ENCODE results near the gene PASK. TPM values are rescaled to one million over a fixed set of nuclear protein-coding genes. Genes with fewer than 3 reads are reported as not detected.

Gene PASK
- total RNA-seq, 1 donor from 2014 or later: 2.9 TPM

GRCh38 chr2:241061275-241061674, 88.0 kb downstream of the PASK start:
- H3K27me3 ChIP-seq (ENCODE audit: control insufficient read depth, insufficient read depth, low read length): no peaks in the 10 kb centered on the region
- TF ChIP-seq CTCF (IDR thresholded peaks at IDR 0.05; ENCODE audit: insufficient read depth, low read length, severe bottlenecking): no peak
- FAIRE-seq: no peak
- H3K36me3 ChIP-seq (ENCODE audit: control insufficient read depth, insufficient read depth, low read length): no peaks in the 10 kb centered on the region
- H3K4me3 ChIP-seq (ENCODE audit: low read depth, low read length): no peak overlapping the region
- peak; percentile 64 for DNase-seq (ENCODE audit: low read depth)

Other genes starting within 250 kb of the PASK start
- 0.26 TPM in 1 of 2 replicates, not detected in the other for gene CROCC2, start 243.1 kb downstream of the PASK start, total RNA-seq
- gene SNED1, start 150.9 kb downstream of the PASK start, total RNA-seq: 0.26 and 0.38 TPM in 2 replicates
- gene MTERF4, start 47.2 kb downstream of the PASK start, total RNA-seq: 35.5 and 35.7 TPM in 2 replicates
- gene PPP1R7, start 995 bp upstream of the PASK start, total RNA-seq: 32.4 and 51.2 TPM in 2 replicates
- gene ANO7, start 39.2 kb upstream of the PASK start, total RNA-seq: under 0.01 and 0.13 TPM in 2 replicates
- 768 and 805 TPM in 2 replicates for gene HDLBP, start 166.2 kb upstream of the PASK start, total RNA-seq
- 181 and 202 TPM in 2 replicates for gene SEPTIN2, start 166.5 kb upstream of the PASK start, total RNA-seq
- 25.0 and 35.8 TPM in 2 replicates for gene FARP2, start 206.8 kb upstream of the PASK start, total RNA-seq